Panc1 (cell line): ENCODE data around the gene TULP4. TPM values are rescaled to one million over a fixed set of nuclear protein-coding genes. Genes with fewer than 3 reads are reported as not detected.
"Not testable (repeated sequence)": the region's sequence is repeated elsewhere in the genome, so short reads cannot be mapped to it uniquely, and the experiment has no call there.

Experiments
- ATAC-seq: fragments of 200-7000 bp; cut with Tn5 transposase; 2 replicates; pipeline ENCODE4 v1.9.1; 2020; ENCODE audit warnings: mild to moderate bottlenecking, moderate library complexity
- BruUV-seq: library from RNA; stranded (reverse); fragments of 400-500 nt; replicated peaks from 2 replicates; lab custom pipeline; 2021; lab: Mats Ljungman, UMichigan
- CTCF ChIA-PET: fragments of 300-600 bp; sonication (Branson Sonifier 250); formaldehyde crosslinking; loops from one replicate; lab custom pipeline; 2022; ENCODE audit warnings: antibody characterized with exemption; lab: Charles Lee
- POLR2A ChIA-PET: fragments of 300-600 bp; sonication (Branson Sonifier 250); formaldehyde crosslinking; loops from one replicate; lab custom pipeline; 2022; ENCODE audit warnings: antibody characterized with exemption; lab: Charles Lee
- DNase-seq: peaks from one replicate; pipeline ENCODE4 v3.0.0-alpha.2; 2010; ENCODE audit warnings: low read depth, low spot score
- H3K27ac ChIP-seq: 2 replicates; pipeline ENCODE4 v1.5.1; 2011; ENCODE audit warnings: mild to moderate bottlenecking, low read length, inconsistent platforms
- H3K27me3 ChIP-seq: fragments of 200-500 bp; sonication (Bioruptor generic); 2 replicates; pipeline ENCODE4 v1.6.0; 2014; ENCODE audit warnings: low read length, inconsistent platforms; ENCODE audit not compliant: control insufficient read depth, insufficient read depth
- H3K36me3 ChIP-seq: fragments of 200-500 bp; sonication (Bioruptor generic); 2 replicates; pipeline ENCODE4 v1.5.1; 2014; ENCODE audit warnings: inconsistent platforms, mild to moderate bottlenecking, low read length, moderate library complexity; ENCODE audit not compliant: control insufficient read depth, insufficient read depth
- H3K4me1 ChIP-seq: 2 replicates; pipeline ENCODE4 v1.5.1; 2011; ENCODE audit warnings: inconsistent platforms, mild to moderate bottlenecking, low read length, moderate library complexity; ENCODE audit not compliant: control insufficient read depth, insufficient read depth
- H3K4me3 ChIP-seq, 2 experiments: 2 replicates each; pipeline ENCODE4 v1.5.1; 2011 to 2012; ENCODE audit warnings: low read depth in 2 of 2, low read length in 2 of 2, mild to moderate bottlenecking in 2 of 2, inconsistent platforms in 1 of 2, moderate library complexity in 1 of 2
- H3K9me3 ChIP-seq: fragments of 200-500 bp; sonication (Bioruptor generic); 2 replicates; pipeline ENCODE4 v1.5.1; 2014; ENCODE audit warnings: low read depth, mild to moderate bottlenecking, inconsistent platforms, low read length, moderate library complexity; ENCODE audit not compliant: control insufficient read depth, insufficient read depth
- POLR2AphosphoS5 ChIP-seq: IDR thresholded peaks from 2 replicates; pipeline ENCODE4 v1.6.1; 2012; ENCODE audit warnings: mild to moderate bottlenecking, low read depth, low read length, moderate library complexity
- SIN3A ChIP-seq: IDR thresholded peaks from 2 replicates; pipeline ENCODE4 v1.6.1; 2012; ENCODE audit warnings: low read depth, mild to moderate bottlenecking, low read length, moderate library complexity, borderline replicate concordance; ENCODE audit not compliant: insufficient read depth
- TCF7L2 ChIP-seq: IDR thresholded peaks from 2 replicates; pipeline ENCODE4 v1.6.1; 2011; ENCODE audit warnings: mild to moderate bottlenecking, low read depth, low read length, inconsistent platforms
- in situ Hi-C: cut with HindIII; loops from 2 replicates; pipeline ENCODE4 v1.10.0; 2016; ENCODE audit warnings: low sequenced_read_pairs, low pct_unique_long_range_greater_than_20kb
- intact Hi-C: fragments of 100-400 bp; cut with micrococcal nuclease; formaldehyde crosslinking; loops from one replicate; pipeline ENCODE4 v1.10.0; 2022; ENCODE audit not compliant: unreplicated experiment
- total RNA-seq: library from RNA; stranded (reverse); gene quantifications from one replicate; pipeline ENCODE4 v1.2.1, GENCODE V29; 2021; ENCODE audit not compliant: unreplicated experiment
- TF ChIP-seq, protein P1 (sequence below): fragments of 450-650 bp; IDR thresholded peaks from 2 replicates; pipeline ENCODE4 v1.5.1; 2017; ENCODE audit warnings: mild to moderate bottlenecking
- TF ChIP-seq, protein P2 (sequence below), 2 experiments: IDR thresholded peaks; 2 replicates each; pipeline ENCODE4 v1.6.1; 2011 to 2012; ENCODE audit warnings: low read depth in 2 of 2, control low read depth in 1 of 2, low read length in 1 of 2, mild to moderate bottlenecking in 1 of 2, moderate library complexity in 1 of 2; ENCODE audit not compliant: insufficient read depth in 1 of 2

Gene TULP4
- total RNA-seq, 1 experiment from 2014 or later, result 105 TPM

GRCh38 chr6:158348737-158349504, 36.7 kb downstream of the TULP4 start:
- DNase-seq, intact Hi-C loops, POLR2A ChIA-PET, H3K4me1 ChIP-seq, CTCF ChIA-PET, H3K4me3 ChIP-seq, H3K36me3 ChIP-seq, H3K27ac ChIP-seq, BruUV-seq, H3K9me3 ChIP-seq, ATAC-seq, H3K27me3 ChIP-seq, in situ Hi-C loops: not testable (repeated sequence)

DNA sequence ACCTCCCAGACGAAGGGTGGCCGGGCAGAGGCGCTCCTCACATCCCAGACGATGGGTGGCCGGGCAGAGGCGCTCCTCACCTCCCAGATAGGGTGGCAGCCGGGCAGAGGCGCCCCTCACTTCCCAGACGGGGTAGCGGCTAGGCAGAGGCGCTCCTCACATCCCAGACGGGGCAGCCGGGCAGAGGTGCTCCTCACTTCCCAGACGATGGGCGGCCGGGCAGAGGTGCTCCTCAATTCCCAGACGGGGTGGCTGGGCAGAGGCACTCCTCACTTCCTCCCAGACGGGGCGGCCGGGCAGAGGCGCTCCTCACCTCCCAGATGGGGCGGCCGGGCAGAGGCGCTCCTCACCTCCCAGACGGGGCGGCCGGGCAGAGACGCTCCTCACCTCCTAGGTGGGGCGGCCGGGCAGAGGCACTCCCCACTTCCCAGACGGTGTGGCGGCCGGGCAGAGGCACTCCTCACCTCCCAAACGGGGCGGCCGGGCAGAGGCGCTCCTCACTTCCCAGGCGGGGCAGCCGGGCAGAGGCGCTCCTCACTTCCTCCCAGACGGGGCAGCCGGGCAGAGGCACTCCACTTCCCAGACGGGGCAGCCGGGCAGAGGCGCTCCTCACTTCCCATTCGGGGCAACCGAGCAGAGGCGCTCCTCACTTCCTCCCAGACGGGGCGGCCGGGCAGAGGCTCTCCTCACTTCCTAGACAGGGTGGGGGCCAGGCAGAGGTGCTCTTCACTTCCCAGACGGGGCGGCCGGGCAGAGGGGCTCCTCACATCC, 37.4 kb downstream of the TULP4 start:
- POLR2A ChIA-PET, H3K4me1 ChIP-seq, intact Hi-C loops, H3K36me3 ChIP-seq, H3K9me3 ChIP-seq, in situ Hi-C loops, DNase-seq, H3K27me3 ChIP-seq, BruUV-seq, CTCF ChIA-PET, H3K27ac ChIP-seq, H3K4me3 ChIP-seq, ATAC-seq: not testable (repeated sequence)

- H3K27me3 ChIP-seq, H3K27ac ChIP-seq, DNase-seq, H3K4me1 ChIP-seq, in situ Hi-C loops, H3K4me3 ChIP-seq, H3K9me3 ChIP-seq, H3K36me3 ChIP-seq, intact Hi-C loops, BruUV-seq, CTCF ChIA-PET: not testable (repeated sequence)
- POLR2A ChIA-PET, result interaction anchor here (0.6 kb wide), 1 partner anchor 39 kb away, joined by 4 read pairs; no protein-coding TSS in a partner anchor
- ATAC-seq, result peak; percentile 51; the same call in 1 of the 2 replicates
Measured at GRCh38 chr6:158350731-158351130, 38.5 kb downstream of the TULP4 start.

GRCh38 chr6:158353883-158354877, 41.9 kb downstream of the TULP4 start:
- Histone ChIP-seq H3K36me3 (no peaks in the 10 kb centered on the region), H3K27ac (no peak overlapping the region), H3K27me3 (no peaks in the 10 kb centered on the region), H3K4me1 (no peaks in the 10 kb centered on the region), H3K4me3 (no peak overlapping the region), H3K9me3 (no peaks in the 10 kb centered on the region)
- ChIA-PET POLR2A (interaction anchor here (0.6 kb wide), 1 partner anchor 43 kb away, joined by 6 read pairs; no protein-coding TSS in a partner anchor), CTCF (no interaction called here)
- DNase-seq (no peak), ATAC-seq (no peak)
- no TSS peak for BruUV-seq
- TF ChIP-seq POLR2AphosphoS5 (no peak), SIN3A (no peak), TCF7L2 (no peak)
- TF ChIP-seq, protein P1, sequence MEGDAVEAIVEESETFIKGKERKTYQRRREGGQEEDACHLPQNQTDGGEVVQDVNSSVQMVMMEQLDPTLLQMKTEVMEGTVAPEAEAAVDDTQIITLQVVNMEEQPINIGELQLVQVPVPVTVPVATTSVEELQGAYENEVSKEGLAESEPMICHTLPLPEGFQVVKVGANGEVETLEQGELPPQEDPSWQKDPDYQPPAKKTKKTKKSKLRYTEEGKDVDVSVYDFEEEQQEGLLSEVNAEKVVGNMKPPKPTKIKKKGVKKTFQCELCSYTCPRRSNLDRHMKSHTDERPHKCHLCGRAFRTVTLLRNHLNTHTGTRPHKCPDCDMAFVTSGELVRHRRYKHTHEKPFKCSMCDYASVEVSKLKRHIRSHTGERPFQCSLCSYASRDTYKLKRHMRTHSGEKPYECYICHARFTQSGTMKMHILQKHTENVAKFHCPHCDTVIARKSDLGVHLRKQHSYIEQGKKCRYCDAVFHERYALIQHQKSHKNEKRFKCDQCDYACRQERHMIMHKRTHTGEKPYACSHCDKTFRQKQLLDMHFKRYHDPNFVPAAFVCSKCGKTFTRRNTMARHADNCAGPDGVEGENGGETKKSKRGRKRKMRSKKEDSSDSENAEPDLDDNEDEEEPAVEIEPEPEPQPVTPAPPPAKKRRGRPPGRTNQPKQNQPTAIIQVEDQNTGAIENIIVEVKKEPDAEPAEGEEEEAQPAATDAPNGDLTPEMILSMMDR, result no peak
- TF ChIP-seq, protein P2, sequence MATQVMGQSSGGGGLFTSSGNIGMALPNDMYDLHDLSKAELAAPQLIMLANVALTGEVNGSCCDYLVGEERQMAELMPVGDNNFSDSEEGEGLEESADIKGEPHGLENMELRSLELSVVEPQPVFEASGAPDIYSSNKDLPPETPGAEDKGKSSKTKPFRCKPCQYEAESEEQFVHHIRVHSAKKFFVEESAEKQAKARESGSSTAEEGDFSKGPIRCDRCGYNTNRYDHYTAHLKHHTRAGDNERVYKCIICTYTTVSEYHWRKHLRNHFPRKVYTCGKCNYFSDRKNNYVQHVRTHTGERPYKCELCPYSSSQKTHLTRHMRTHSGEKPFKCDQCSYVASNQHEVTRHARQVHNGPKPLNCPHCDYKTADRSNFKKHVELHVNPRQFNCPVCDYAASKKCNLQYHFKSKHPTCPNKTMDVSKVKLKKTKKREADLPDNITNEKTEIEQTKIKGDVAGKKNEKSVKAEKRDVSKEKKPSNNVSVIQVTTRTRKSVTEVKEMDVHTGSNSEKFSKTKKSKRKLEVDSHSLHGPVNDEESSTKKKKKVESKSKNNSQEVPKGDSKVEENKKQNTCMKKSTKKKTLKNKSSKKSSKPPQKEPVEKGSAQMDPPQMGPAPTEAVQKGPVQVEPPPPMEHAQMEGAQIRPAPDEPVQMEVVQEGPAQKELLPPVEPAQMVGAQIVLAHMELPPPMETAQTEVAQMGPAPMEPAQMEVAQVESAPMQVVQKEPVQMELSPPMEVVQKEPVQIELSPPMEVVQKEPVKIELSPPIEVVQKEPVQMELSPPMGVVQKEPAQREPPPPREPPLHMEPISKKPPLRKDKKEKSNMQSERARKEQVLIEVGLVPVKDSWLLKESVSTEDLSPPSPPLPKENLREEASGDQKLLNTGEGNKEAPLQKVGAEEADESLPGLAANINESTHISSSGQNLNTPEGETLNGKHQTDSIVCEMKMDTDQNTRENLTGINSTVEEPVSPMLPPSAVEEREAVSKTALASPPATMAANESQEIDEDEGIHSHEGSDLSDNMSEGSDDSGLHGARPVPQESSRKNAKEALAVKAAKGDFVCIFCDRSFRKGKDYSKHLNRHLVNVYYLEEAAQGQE (IDR thresholded peaks at IDR 0.05; ENCODE audit: insufficient read depth in 1 of 2, low read depth in 2 of 2, low read length in 1 of 2), result no peak
- intact Hi-C loops, result no loop called here
- in situ Hi-C loops, result no loop called here
